ENCODE results near the gene OR8G5.

Gene OR8G5

DNA sequence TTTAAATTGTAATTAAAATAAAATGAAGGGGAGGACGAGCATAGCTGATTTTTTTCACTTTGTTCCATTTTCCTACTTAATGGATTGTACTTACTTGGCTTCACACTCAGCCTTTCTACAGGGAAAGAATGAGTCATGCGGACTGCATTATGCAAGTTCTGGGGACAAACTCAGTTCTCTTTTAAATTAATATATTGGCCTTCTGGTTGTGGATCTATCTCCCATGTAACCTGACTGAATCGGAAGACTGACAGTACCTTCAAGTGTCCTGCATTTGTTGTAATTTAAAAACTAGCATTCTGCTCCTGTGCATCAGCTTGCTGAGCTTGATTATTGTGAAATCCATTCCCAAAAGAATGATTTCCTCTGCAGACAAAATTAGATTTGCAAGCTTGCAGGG is 45.4 kb downstream of the OR8G5 start:
- TF ChIP-seq POLR2A (IDR thresholded peaks at IDR 0.05; ENCODE audit: extremely low read depth, insufficient read length) (no peak), MYC (IDR thresholded peaks at IDR 0.05; ENCODE audit: low read depth, low read length) (no peak)
- TF ChIP-seq, protein P1, sequence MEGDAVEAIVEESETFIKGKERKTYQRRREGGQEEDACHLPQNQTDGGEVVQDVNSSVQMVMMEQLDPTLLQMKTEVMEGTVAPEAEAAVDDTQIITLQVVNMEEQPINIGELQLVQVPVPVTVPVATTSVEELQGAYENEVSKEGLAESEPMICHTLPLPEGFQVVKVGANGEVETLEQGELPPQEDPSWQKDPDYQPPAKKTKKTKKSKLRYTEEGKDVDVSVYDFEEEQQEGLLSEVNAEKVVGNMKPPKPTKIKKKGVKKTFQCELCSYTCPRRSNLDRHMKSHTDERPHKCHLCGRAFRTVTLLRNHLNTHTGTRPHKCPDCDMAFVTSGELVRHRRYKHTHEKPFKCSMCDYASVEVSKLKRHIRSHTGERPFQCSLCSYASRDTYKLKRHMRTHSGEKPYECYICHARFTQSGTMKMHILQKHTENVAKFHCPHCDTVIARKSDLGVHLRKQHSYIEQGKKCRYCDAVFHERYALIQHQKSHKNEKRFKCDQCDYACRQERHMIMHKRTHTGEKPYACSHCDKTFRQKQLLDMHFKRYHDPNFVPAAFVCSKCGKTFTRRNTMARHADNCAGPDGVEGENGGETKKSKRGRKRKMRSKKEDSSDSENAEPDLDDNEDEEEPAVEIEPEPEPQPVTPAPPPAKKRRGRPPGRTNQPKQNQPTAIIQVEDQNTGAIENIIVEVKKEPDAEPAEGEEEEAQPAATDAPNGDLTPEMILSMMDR (IDR thresholded peaks at IDR 0.05; ENCODE audit: low read depth, low read length), result no peak
- TF ChIP-seq, protein P2, sequence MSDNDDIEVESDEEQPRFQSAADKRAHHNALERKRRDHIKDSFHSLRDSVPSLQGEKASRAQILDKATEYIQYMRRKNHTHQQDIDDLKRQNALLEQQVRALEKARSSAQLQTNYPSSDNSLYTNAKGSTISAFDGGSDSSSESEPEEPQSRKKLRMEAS (IDR thresholded peaks at IDR 0.05; ENCODE audit: low read depth, low read length), result no peak
- DNase-seq (ENCODE audit: low read depth), result peak; percentile 51
- no peak overlapping the region for H3K4me3 ChIP-seq (ENCODE audit: low read depth, low read length)

DNA sequence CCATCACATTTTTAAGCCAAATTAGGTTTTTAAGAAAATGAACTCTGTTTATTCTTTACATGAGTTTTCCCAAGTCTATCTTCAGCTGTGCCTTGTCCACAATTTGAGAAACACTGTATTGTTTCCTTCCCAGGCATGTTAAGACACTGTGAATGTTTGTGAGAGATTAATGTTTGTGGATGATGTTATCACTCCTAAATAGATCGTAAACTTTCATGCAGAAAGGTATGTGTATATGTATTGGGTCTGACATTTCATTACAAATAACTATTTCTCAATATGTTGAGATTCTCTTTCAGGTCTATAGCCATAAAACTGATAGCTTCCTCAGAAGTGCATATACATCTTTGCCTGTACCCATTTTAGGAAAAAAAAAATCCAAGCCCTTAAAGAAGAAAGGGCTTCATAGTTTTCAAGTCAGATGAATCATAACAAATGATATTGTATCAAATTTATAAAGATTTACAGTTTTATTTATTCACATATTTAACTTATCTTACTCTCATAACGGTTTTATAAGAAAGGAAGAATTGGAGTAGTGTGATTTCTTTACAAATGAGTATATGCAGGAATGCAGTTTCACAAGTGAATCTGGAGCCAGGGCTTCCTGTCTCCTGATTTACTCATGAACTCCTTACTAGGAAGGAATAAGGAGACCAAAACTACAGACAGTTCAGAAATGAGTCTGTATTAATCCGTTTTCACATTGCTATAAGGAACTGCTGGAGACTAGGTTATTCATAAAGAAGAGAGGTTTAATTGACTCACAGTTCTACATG is 46.4 kb downstream of the OR8G5 start:
- no peak for TF ChIP-seq POLR2A (IDR thresholded peaks at IDR 0.05; ENCODE audit: extremely low read depth, insufficient read length)
- TF ChIP-seq, protein P1 (IDR thresholded peaks at IDR 0.05; ENCODE audit: low read depth, low read length), result no peak
- TF ChIP-seq, protein P2 (IDR thresholded peaks at IDR 0.05; ENCODE audit: low read depth, low read length), result no peak
- no peak for TF ChIP-seq MYC (IDR thresholded peaks at IDR 0.05; ENCODE audit: low read depth, low read length)
- no peak overlapping the region for H3K4me3 ChIP-seq (ENCODE audit: low read depth, low read length)
- DNase-seq (ENCODE audit: low read depth), result no peak

DNA sequence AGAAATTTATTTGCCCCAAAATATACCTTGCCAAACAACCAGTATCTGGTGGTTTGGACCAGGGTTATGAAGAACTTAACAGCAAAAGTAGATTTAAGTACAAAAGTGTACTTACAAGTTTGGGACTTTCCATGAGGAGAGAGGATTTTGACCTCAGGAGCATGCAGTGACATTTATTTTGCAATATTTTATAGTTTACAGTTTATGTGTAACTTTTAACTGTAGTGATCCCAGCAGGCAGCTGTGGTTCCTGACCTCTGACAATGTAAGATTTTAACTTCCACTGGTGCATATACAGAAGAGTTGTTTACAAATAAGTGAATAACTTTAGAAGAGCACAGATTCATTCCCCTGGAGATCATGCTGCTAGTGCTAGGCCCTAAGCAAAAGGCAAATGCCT is 50.9 kb downstream of the OR8G5 start:
- no peak for DNase-seq (ENCODE audit: low read depth)
- no peak overlapping the region for H3K4me3 ChIP-seq (ENCODE audit: low read depth, low read length)
- TF ChIP-seq, protein P2 (IDR thresholded peaks at IDR 0.05; ENCODE audit: low read depth, low read length), result no peak
- TF ChIP-seq MYC (IDR thresholded peaks at IDR 0.05; ENCODE audit: low read depth, low read length), result no peak
- TF ChIP-seq, protein P1 (IDR thresholded peaks at IDR 0.05; ENCODE audit: low read depth, low read length), result no peak
- TF ChIP-seq POLR2A (IDR thresholded peaks at IDR 0.05; ENCODE audit: extremely low read depth, insufficient read length), result no peak

DNA sequence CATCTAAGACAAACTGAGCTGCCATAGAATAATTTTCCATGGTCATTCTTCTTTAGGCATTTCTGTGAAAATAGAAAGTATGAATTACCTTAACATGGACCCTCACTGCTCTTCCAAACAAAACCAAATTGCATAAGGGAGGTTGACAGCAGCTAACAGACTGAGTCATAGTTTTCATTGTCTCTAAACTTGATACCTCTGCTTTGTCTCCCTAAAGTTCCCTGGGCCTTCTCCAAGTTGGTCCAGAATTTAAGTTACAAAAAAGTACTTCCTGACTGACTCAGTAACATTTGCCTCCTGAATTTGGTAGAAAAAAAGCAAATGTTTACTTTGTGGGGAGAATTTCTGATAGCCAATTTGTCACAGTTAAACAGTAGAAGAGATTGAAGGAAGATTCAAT is 54.5 kb downstream of the OR8G5 start:
- no peak for DNase-seq (ENCODE audit: low read depth)
- no peak overlapping the region for H3K4me3 ChIP-seq (ENCODE audit: low read depth, low read length)
- TF ChIP-seq POLR2A (IDR thresholded peaks at IDR 0.05; ENCODE audit: extremely low read depth, insufficient read length) (no peak), MYC (IDR thresholded peaks at IDR 0.05; ENCODE audit: low read depth, low read length) (no peak)
- TF ChIP-seq, protein P1 (IDR thresholded peaks at IDR 0.05; ENCODE audit: low read depth, low read length), result no peak
- TF ChIP-seq, protein P2 (IDR thresholded peaks at IDR 0.05; ENCODE audit: low read depth, low read length), result no peak

DNA sequence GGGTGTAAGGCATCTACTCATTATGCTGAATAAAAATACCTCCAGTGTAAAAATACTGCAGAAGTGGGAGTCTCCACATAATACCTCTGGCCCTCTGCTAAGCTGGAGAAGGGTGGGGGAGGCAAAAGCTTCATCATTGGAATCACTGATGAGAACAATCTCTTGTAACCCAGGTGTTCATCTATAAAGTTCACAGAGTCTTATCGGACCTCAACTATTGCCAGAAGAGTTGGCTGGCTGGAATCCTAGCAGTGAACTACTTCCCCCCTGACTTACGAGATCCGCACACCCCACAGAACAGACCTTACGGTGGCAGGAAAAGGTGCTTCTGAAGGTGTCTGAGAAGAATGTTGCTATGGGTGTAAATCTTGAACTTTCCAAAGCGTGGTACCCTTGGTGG is 55.1 kb downstream of the OR8G5 start:
- TF ChIP-seq, protein P1 (IDR thresholded peaks at IDR 0.05; ENCODE audit: low read depth, low read length), result no peak
- TF ChIP-seq POLR2A (IDR thresholded peaks at IDR 0.05; ENCODE audit: extremely low read depth, insufficient read length), result no peak
- no peak for DNase-seq (ENCODE audit: low read depth)

More for the DNA sequence above, 55.1 kb downstream of the OR8G5 start:
- H3K4me3 ChIP-seq (ENCODE audit: low read depth, low read length), result no peak overlapping the region
